GM18909 (cell line): ENCODE measurements around the gene PTPRG.

Experiments used
- ATAC-seq: cut with Tn5 transposase; IDR thresholded peaks from one replicate; pipeline ENCODE4 v1.9.1; 2021; ENCODE audit warnings: mild to moderate bottlenecking; ENCODE audit not compliant: unreplicated experiment, poor library complexity

PTPRG gene

DNA sequence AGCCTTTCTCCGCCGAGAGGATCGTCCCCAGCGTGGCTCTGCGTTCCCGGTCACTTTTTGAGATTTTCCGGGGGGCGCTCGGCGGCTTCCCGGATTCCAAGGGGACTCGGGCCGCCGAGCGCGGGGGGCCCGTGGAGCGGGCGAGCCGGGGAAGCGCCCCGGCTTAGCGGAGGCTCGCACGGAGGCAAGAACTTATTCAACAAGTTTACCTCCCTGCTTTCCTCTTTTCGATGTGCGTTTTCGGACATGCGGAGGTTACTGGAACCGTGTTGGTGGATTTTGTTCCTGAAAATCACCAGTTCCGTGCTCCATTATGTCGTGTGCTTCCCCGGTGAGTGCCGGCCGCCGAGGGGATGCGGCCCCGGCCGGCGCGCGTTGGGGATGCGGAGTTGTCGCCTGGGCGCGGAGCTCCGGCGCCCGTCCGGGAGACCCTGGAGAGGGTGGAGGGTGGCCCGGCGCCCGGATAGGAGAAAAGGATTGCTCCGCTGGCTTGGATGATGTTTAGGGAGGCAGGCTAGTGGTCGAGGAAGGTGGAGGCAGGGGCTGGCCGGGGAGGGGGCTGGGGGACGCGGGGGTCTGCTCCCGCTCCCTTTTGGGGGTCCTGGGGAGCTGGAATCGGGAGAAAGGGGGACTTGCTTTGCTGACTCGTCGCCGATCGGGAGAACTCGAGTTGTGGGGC lies 810 bp downstream of the PTPRG start:
- ATAC-seq = no peak

DNA sequence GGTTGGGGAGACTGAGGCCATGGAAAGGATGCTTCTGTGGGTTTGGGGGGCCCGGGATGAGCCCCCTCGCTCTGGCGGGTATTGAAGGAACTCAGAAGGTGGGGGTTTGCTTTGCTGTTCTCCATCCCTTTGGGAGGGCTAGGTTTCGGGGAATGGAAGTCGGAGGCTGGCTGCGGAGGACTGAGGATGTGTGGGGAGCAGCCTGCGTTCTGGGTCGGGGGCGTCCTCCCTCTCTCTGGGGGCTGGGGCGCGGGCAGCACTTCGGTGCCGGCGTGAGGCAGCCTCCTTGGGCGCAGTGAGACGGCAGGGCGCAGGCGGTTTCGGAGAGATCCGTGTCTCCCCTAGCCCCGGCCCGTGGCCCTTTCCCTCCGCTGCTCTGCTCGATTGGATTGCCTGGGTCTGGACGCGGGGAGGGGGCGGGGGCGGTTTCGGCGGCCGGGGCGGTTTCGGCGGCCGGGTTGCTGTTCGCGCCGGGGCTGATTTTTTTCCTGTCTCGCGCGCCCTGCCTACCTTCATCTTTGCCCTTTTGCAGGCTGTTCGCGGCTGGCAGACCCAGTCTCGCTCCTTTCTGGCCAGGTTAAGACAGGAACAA lies 1.4 kb downstream of the PTPRG start:
- no peak for ATAC-seq

DNA sequence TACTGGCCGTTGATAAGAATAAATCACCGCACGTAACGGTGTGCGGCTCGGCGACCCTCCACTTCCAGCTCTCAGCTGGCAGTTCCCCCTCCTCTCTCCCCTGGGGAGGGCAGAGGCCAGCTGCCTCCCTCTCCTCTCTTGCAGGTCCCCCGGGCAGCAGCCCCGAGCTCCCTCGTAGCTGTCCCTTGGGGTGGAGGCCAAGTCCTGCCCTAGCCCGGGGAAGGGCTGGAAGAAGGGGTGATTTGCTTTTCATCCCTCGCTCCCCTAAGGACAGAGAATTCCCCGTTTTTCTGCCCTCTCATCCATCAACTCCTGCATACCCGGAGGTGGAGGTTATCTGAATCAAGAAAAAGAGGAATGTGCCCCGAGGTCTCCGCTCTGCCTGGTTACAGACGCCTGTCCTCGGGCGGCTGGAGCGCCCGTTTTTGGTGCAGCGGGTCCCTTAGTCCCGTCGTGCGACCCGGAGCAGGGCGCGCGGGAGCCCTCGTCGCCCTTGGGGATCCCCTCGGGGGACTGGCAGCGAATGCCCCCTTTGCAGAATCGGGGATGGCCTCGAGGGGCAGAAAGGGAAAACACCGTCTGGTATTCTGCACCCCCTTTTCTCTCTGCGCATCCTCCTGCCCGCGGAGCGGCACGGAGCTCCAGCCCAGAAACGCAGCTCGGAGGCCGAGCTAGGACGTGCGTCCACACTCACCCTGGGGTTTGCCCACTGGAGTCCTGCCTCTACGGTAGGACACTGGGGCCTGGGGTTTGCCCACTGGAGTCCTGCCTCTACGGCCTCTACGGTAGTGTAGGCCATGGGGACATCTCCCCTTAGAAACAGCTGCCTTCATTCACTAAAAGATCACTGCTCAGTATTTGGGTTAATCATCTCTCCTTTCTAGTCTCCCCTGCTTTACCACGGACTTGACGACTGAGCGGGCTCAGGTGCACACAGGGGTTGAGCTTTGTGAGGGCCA lies 2.2 kb downstream of the PTPRG start:
- no peak for ATAC-seq

DNA sequence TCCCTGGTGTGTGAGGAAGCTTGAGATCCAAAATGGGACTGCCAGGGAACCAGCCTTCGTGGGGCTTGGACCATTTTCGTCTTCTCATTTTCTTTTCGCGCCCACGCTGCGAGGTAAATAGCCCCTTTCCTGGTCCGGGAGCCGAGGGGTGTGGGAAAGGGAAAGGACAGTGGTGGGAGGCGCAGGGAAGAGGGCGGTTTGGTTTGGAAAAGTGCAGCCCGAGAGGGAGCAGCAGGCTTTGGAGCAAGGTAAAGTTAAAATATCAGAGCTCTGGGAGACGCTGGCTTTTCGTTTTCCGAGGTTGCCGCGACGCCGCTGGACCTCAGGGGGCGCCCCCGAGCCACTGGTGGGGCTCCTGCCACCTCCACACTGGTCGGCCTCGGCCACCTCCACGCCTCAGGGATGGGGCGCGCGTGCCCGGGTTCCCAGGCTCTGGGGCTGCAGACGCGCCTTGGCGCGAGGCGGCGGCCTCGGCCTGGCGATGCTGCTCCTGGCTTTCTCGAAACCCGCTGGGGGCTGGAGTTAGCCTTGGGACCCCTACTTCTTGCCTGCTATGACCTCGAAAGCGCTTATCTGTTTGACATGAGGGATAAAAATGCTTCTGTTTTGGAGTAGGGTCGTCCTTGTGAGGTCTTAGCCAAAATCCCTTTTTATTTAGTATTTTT lies 3.2 kb downstream of the PTPRG start:
- ATAC-seq = no peak

DNA sequence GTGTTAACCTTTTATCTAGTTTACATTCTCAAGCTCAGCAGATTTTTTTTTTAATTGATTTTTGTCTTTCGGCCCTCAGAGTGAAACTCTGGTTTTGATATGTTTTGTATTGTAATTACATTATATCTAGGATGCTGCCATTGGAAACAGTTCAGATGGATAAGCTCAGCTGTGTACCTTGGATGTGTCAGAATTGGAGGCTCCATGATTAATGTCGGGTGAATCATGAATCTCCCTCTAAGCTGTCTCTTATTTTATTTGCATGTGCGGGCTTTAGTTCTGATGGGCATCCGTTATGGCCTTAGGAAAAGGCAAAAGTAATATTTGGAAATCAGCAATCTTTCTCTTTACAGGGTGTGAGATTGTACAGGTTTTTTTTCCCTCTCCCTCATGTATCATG lies 4.2 kb downstream of the PTPRG start:
- ATAC-seq = no peak

DNA sequence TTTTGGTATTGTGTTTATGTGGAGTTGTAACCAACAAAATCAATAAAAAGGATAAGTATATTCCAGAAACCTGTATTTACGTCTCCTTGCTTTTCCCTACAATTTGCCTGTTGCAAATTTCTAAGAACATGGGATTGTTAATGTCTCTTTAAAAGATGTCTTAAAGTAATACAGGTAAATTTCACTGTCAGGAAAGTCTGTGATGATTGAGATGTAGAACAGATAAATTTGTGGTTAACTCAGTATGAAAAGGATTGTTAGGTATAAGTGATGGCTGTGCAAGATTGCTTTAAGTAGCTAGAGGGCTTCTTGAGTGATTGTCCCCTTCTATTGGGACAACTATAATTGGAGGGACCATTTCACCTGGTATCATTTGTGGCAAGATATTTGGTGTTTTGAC lies 6.8 kb downstream of the PTPRG start:
- ATAC-seq = no peak

DNA sequence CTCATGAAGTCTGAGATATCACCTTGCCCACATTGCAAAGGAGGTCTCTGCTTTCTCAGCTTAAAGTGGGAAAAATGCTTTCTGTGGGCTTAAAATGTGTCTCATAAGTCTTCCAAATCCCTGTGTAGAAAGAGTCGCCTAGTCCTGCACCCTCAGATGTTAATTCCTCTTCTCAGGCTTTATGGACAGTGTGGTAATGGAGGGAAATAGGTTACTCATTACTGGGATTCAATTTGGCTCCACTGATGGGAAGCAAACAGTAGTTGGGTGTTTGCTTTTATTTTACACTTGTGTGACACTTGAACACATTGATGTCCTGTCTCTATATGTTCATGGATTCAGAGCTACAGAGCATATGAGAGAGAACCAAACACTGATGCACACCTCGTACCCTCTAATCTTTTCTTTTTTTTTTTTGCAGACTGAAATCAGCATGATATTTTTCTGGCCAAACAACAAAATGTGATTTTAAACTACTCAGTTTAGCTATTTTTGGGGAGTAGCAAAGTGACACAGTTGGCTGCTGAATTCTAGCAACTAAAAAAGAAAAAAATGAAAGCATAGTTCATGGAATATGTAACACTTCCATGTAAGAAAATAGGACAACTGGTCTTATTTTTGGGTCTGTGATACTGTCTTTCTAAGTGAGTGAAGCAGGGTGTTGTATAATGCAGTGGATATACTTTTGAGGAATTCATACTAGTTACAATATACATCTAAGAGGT lies 8.6 kb downstream of the PTPRG start:
- no peak for ATAC-seq

DNA sequence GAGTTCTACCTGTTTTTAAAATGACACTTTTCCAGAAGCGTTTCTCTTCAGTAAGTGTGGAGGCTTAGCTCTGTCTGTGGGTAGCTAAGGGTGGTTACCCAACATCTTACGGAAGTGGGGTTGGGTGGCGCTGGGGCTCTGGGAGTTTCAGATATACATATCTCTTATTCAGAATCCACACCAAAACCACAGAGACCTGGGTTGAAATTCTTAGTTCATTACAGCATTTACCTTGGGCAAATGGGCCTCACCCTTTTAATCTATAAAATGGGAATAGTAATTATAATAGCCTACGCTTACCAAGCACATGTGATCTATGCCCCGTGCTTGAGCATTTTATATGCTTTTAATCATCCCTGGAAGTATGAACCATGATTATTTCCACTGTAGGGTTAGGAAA lies 9.4 kb downstream of the PTPRG start:
- no peak for ATAC-seq

DNA sequence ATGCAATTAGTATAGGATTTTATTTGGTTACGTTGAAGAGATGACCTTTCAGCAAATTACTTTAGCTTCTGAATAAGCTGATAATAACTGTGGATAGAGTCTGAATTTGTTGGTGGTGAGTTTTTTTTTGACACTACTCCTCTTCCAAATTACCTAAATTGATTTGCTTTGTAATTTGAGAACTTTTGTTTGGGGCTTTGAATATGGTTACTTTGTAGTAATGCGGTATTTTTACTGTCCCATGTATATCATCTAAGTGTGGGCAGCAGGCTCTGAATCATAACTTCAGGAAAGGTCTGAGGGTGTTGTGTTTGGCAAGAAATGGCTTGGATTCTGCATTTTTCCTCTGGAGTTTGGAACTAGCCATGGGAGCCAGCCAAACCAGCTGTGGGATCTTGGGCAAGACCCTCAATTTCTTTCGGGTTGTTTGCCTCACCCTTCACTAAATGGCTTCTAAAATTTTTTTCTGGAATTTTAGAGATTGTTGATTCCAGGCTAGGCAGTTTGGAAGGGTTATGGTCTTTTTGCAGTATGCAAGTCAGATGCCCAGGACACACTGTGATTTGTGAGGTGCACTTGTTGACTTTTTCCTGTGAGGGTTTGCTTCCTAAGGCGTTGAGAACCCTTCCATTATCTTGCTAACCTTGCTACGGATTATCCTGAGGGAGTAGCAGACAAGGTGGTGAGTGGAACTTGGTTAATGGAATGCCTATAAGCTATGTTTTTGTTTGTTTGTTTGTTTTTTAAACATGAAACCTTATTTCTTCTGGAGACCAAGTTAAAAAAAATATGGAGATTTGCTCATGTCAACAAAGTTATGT lies 10.4 kb downstream of the PTPRG start:
- ATAC-seq = no peak

DNA sequence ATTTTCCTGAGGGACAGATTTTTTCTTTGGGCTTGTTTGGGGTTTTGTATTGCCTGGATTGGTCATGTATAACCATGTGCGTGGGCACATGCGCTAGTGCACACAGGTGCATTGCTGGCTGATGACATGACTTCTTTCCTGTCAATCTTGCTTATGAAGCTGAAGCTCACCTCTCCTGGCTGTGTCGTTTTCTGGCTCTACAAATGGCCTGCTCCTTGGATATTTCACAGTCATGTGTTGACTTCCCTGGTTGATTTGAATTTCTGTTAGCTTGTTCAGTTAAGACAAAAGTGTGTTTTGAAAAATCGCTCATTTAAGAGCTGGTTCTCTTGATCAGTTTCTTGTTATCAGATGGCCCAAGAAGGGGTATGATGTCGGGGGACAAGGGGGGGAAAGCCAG lies 11.5 kb downstream of the PTPRG start:
- ATAC-seq = no peak

DNA sequence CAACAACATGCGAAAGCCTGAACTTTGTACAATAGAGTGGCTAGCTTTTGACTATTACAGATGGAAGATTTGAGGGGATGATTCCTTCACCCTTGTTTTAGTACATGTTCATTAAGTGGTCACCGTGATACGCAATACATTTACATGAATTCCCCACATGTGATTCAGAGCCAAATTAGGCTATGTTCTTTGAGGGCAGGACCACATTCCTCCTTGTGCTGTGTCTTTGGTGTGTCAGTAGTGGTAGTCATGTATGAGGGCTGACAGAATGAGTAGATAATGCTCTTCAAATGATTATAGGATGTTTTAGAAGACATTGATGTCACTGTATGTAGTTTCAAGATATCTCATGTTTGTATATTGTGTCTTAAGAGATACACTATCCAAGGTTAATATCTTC lies 12.1 kb downstream of the PTPRG start:
- ATAC-seq = no peak

DNA sequence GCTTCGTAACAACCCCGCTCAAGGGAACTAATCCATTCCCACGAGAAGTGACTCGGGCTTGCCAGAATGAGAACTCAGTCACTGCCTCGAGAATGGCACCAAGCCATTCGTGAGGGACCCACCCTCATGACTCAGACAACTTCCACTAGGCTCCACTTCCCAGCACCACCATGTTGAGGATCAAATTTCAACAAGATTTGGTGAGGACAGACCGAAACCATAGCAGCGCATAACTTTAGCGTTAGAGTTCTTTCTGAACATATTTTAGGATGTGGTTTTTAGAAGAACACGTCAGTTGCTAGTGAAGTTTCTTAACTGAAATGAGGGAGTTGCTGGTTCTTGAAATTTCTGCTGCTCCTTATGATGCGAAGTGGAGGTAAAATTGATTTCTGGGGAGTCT lies 13.5 kb downstream of the PTPRG start:
- no peak for ATAC-seq

DNA sequence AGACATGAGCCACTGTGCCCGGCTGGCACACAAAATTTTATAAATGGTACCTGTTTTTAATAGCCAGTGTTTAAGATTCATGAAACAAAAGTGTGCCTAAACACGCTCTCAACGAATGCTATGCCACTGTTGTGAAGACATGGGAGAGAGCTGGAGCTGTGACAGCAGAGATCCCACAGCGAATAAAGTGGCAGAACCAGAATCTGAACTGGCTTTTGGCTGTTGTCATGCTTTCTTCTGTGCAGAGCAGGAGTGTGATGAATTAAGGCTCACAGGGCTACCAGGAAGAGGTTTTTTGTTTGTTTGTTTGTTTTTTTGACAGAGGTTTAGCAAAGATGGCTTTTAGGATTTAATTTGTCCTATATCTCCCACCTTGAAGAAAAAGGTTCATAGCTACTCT lies 14.5 kb downstream of the PTPRG start:
- ATAC-seq = no peak

DNA sequence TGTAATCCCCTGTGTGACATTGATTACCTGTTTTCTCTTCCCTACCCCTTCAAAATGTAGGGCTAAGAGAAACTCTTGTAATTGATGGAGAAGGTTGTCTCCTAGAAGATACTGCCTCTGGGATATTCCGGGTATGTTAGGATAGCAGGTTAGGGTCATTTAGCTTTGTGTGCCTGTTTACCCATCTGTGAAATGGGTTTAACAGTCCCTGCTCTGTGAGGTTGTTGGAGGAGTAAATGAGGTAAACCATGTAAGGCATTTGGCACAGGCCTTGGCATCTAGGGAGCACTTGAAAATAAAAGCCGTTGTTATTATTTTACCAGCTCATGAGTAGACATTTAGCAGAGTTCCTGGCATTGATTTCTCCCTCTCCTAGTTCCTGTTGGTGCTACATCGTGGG lies 16.4 kb downstream of the PTPRG start:
- no peak for ATAC-seq

DNA sequence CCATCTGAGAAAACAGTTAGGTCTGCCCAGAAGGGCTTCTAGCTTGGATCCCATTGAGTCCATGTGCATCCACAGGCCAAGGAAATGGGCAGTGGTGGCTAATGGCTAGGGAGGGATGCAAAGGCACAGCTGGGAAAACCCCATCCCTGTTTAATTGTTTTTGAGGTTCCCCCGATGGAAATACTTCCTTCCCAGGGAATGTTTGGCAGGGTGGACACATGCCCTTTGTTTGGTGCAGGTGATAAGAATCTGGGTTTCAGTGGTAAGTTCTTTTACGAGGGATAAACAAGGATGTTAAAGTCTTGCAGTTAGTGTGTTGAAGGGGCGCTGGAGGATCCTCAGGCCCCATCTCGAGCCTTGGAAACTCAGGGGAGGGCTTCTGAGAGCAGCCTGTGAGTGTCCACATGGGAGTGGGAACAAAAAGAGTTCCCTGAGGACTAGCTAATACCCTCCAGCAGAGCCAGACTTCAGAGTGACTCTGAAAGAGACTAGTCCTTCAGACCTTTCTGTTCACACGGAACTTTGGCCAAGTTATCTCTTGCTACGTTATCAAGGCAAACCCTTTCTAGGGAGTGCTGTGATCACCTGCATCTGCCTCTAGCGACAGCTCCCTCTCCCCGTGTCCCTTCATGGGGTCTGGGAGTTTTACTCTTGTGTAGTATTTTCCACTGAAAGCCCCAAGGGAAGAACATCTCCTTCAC lies 17.4 kb downstream of the PTPRG start:
- ATAC-seq = no peak

DNA sequence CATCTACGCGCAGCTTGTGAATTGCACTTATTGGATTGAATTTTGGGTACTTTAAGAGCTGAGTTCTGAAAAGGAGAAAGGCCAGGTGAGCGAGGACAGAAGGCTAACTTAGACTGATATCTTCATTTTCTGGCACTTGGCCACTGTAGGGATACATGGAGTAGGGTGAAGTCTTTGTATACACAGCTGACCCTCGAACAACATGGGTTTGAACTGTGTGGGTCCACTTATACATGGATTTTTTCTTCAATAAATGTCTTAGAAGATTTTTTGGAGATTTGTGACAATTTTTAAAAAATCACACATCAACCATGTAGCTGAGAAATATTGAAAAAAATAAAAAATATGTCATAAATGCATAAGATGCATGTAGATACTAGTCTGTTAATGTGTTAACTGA lies 18.3 kb downstream of the PTPRG start:
- no peak for ATAC-seq

DNA sequence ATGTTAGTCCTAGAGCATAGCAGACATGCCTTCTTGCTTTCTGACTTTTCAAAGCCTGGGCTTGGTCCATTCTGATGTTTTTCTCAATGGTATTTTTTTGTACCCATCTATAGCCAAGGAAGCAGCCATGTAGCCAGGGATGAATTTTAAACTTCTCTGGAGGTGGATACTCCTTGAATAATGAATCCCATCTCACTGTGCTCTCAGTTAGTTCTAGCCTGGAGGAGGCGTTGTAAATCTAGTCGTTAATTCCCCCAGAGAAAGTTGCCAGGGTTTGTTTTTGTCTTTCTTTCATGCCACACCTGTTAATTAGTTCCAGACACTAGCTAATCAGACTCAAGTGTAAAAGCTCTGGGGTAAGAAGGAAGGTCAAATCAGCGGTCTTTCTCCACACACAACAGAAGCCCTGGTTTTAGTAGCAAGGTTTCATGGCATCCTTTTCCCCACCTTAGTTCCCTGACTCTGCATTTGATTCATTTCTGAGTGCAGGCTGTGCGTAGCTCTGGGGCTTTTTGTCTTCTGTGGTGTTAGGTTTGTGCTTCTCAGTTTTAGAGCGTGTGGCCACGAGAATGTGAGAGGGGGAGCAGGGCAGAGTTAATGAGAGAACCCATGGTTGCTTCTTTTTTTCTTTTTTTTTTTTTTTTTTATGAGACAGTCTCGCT lies 19.7 kb downstream of the PTPRG start:
- no peak for ATAC-seq

DNA sequence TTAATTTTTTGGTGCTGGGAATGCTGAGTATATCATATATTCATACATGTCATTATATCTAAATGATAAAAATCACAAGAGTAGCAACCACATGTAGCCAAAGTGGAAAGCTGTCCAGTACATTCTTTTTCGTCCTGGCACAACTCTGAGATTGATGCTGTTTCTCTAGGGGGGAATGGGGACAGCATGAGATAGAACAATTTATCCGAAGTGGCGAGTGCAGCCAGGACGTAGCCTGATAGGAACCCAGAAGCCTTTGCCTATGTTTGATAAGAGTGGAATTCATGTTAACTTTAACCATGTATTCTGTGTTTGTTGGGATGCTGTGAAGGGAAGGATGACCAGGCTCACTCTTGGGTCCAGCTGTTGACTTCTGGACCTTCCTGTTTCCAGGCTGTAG lies 20.9 kb downstream of the PTPRG start:
- no peak for ATAC-seq
